Activated naive CD8-positive, alpha-beta T cell treated with anti-CD3 and anti-CD28 coated beads for 36 hours (primary cell): ENCODE data around the gene TRIM54. TPM values are rescaled to one million over a fixed set of nuclear protein-coding genes. Genes with fewer than 3 reads are reported as not detected.
"Not testable (repeated sequence)": the region's sequence is repeated elsewhere in the genome, so short reads cannot be mapped to it uniquely, and the experiment has no call there.

Experiments
- DNase-seq: peaks from one replicate; pipeline ENCODE4 v3.0.0; 2021
- H3K27ac Mint-ChIP-seq: one replicate; pipeline ENCODE4 v1.8.0; 2022; ENCODE audit warnings: mild to moderate bottlenecking, moderate library complexity, mixed read lengths
- H3K27me3 Mint-ChIP-seq: one replicate; pipeline ENCODE4 v1.8.0; 2022; ENCODE audit warnings: mild to moderate bottlenecking, mixed read lengths
- H3K36me3 Mint-ChIP-seq: one replicate; pipeline ENCODE4 v1.8.0; 2021; ENCODE audit warnings: mild to moderate bottlenecking, mixed read lengths
- H3K4me1 Mint-ChIP-seq: one replicate; pipeline ENCODE4 v1.8.0; 2021; ENCODE audit warnings: mixed read lengths
- H3K4me3 Mint-ChIP-seq: one replicate; pipeline ENCODE4 v1.8.0; 2022; ENCODE audit warnings: mild to moderate bottlenecking, moderate library complexity, mixed read lengths
- H3K9me3 Mint-ChIP-seq: one replicate; pipeline ENCODE4 v1.8.0; 2022; ENCODE audit warnings: mixed read lengths
- total RNA-seq, 2 experiments: library from RNA; stranded (reverse); gene quantifications; one replicate each; pipeline ENCODE4 v1.2.3, GENCODE V29; 2021

Gene TRIM54
- total RNA-seq, 2 experiments from 2014 or later, result 0.24 to 0.33 TPM

GRCh38 chr2:27307545-27308358, 25.5 kb downstream of the TRIM54 start:
- H3K27ac Mint-ChIP-seq, result no peak overlapping the region
- H3K9me3 Mint-ChIP-seq, result no peaks in the 10 kb centered on the region
- H3K36me3 Mint-ChIP-seq, result peaks cover 20% of the 10 kb centered on the region
- peaks cover 22% of the 10 kb centered on the region for H3K27me3 Mint-ChIP-seq
- DNase-seq, result no peak
- no peak overlapping the region for H3K4me3 Mint-ChIP-seq
- peaks cover 9% of the 10 kb centered on the region for H3K4me1 Mint-ChIP-seq

GRCh38 chr2:27308359-27308881, 26.2 kb downstream of the TRIM54 start, which contains the start of gene UCN:
Gene UCN, minus strand, starts transcription at chr2:27308445. Its CDS starts 550 bp downstream, at chr2:27307895.
- peaks cover 20% of the 10 kb centered on the region for H3K36me3 Mint-ChIP-seq
- H3K4me3 Mint-ChIP-seq, result peak within 1 kb of the TSS; percentile 34

GRCh38 chr2:27309651-27310050, 27.4 kb downstream of the TRIM54 start:
- no peak overlapping the region for H3K4me3 Mint-ChIP-seq
- peaks cover 19% of the 10 kb centered on the region for H3K27me3 Mint-ChIP-seq
- H3K4me1 Mint-ChIP-seq, result peaks cover 4% of the 10 kb centered on the region
- peaks cover 20% of the 10 kb centered on the region for H3K36me3 Mint-ChIP-seq
- H3K9me3 Mint-ChIP-seq, result no peaks in the 10 kb centered on the region
- DNase-seq, result no peak
- H3K27ac Mint-ChIP-seq, result no peak overlapping the region

More at GRCh38 chr2:27308359-27308881, 26.2 kb downstream of the TRIM54 start, which contains the start of gene UCN:
- Mint-ChIP-seq H3K4me1 (peaks cover 4% of the 10 kb centered on the region), H3K9me3 (no peaks in the 10 kb centered on the region), H3K27me3 (peaks cover 22% of the 10 kb centered on the region), H3K27ac (no peak within 1 kb of the TSS)
- no peak for DNase-seq

- H3K4me1 Mint-ChIP-seq, result peaks cover 2% of the 10 kb centered on the region
- peaks cover 20% of the 10 kb centered on the region for H3K36me3 Mint-ChIP-seq
- H3K9me3 Mint-ChIP-seq, result no peaks in the 10 kb centered on the region
- no peak overlapping the region for H3K4me3 Mint-ChIP-seq
- no peak for DNase-seq
- H3K27ac Mint-ChIP-seq, result no peak overlapping the region
- H3K27me3 Mint-ChIP-seq, result peaks cover 2% of the 10 kb centered on the region
Observed at GRCh38 chr2:27312152-27312551, 29.9 kb downstream of the TRIM54 start.

GRCh38 chr2:27313882-27314645, 31.8 kb downstream of the TRIM54 start:
- Mint-ChIP-seq H3K36me3 (peaks cover 15% of the 10 kb centered on the region), H3K4me1 (no peaks in the 10 kb centered on the region), H3K27me3 (no peaks in the 10 kb centered on the region), H3K9me3 (no peaks in the 10 kb centered on the region), H3K4me3 (no peak overlapping the region), H3K27ac (no peak overlapping the region)
- no peak for DNase-seq

- no peak for DNase-seq
- peaks cover 10% of the 10 kb centered on the region for H3K36me3 Mint-ChIP-seq
- H3K27me3 Mint-ChIP-seq, result no peaks in the 10 kb centered on the region
- H3K4me1 Mint-ChIP-seq, result no peaks in the 10 kb centered on the region
- no peak overlapping the region for H3K27ac Mint-ChIP-seq
- H3K9me3 Mint-ChIP-seq, result no peaks in the 10 kb centered on the region
- no peak overlapping the region for H3K4me3 Mint-ChIP-seq
Observed at GRCh38 chr2:27314709-27315108, 32.5 kb downstream of the TRIM54 start.

- no peaks in the 10 kb centered on the region for H3K4me1 Mint-ChIP-seq
Observed at GRCh38 chr2:27315122-27315521, 32.9 kb downstream of the TRIM54 start.

GRCh38 chr2:27316655-27317412, 34.6 kb downstream of the TRIM54 start:
- H3K27ac Mint-ChIP-seq, result no peak overlapping the region
- peaks cover 6% of the 10 kb centered on the region for H3K36me3 Mint-ChIP-seq
- H3K27me3 Mint-ChIP-seq, result no peaks in the 10 kb centered on the region
- no peaks in the 10 kb centered on the region for H3K9me3 Mint-ChIP-seq
- DNase-seq, result no peak
- H3K4me3 Mint-ChIP-seq, result no peak overlapping the region
- peaks cover 7% of the 10 kb centered on the region for H3K4me1 Mint-ChIP-seq

More at GRCh38 chr2:27315122-27315521, 32.9 kb downstream of the TRIM54 start:
- Mint-ChIP-seq H3K27me3 (no peaks in the 10 kb centered on the region), H3K36me3 (peaks cover 8% of the 10 kb centered on the region), H3K27ac (no peak overlapping the region), H3K9me3 (no peaks in the 10 kb centered on the region), H3K4me3 (no peak overlapping the region)
- DNase-seq, result no peak

- peaks cover 16% of the 10 kb centered on the region for H3K4me1 Mint-ChIP-seq
- H3K27ac Mint-ChIP-seq, H3K4me3 Mint-ChIP-seq, H3K36me3 Mint-ChIP-seq, H3K9me3 Mint-ChIP-seq, H3K27me3 Mint-ChIP-seq, DNase-seq: not testable (repeated sequence)
Observed at GRCh38 chr2:27319839-27320238, 37.6 kb downstream of the TRIM54 start.

- Mint-ChIP-seq H3K36me3 (peaks cover 12% of the 10 kb centered on the region), H3K27ac (peak overlapping the region; percentile 62), H3K4me1 (peaks cover 16% of the 10 kb centered on the region), H3K27me3 (no peaks in the 10 kb centered on the region), H3K4me3 (peak overlapping the region; percentile 91), H3K9me3 (no peaks in the 10 kb centered on the region)
- no peak for DNase-seq
Observed at GRCh38 chr2:27320958-27321543, 38.8 kb downstream of the TRIM54 start.

GRCh38 chr2:27322301-27322765, 40.1 kb downstream of the TRIM54 start:
- H3K4me1 Mint-ChIP-seq, result peaks cover 16% of the 10 kb centered on the region
- no peaks in the 10 kb centered on the region for H3K27me3 Mint-ChIP-seq
- peaks cover 17% of the 10 kb centered on the region for H3K36me3 Mint-ChIP-seq
- no peaks in the 10 kb centered on the region for H3K9me3 Mint-ChIP-seq
- no peak for DNase-seq
- peak overlapping the region; percentile 91 for H3K4me3 Mint-ChIP-seq
- peak overlapping the region; percentile 90 for H3K27ac Mint-ChIP-seq

GRCh38 chr2:27322766-27323595, 40.8 kb downstream of the TRIM54 start, which contains the start of gene MPV17:
Gene MPV17, minus strand, starts transcription at chr2:27323097. Its CDS starts 580 bp downstream, at chr2:27322517.
- Mint-ChIP-seq H3K27me3 (no peaks in the 10 kb centered on the region), H3K27ac (peak within 1 kb of the TSS; percentile 90), H3K4me1 (peaks cover 16% of the 10 kb centered on the region), H3K9me3 (no peaks in the 10 kb centered on the region), H3K36me3 (peaks cover 20% of the 10 kb centered on the region), H3K4me3 (peak within 1 kb of the TSS; percentile 91)
- peak; percentile 89 for DNase-seq

- H3K27ac Mint-ChIP-seq, result peak overlapping the region; percentile 90
- peak overlapping the region; percentile 91 for H3K4me3 Mint-ChIP-seq
- H3K9me3 Mint-ChIP-seq, result no peaks in the 10 kb centered on the region
- peaks cover 23% of the 10 kb centered on the region for H3K36me3 Mint-ChIP-seq
- DNase-seq, result no peak
- no peaks in the 10 kb centered on the region for H3K27me3 Mint-ChIP-seq
- peaks cover 16% of the 10 kb centered on the region for H3K4me1 Mint-ChIP-seq
Observed at GRCh38 chr2:27323596-27324285, 41.5 kb downstream of the TRIM54 start.
